Left lobe of liver (tissue), 2 donors: ENCODE data around the gene LAPTM5. TPM values are rescaled to one million over a fixed set of nuclear protein-coding genes. Genes with fewer than 3 reads are reported as not detected.

Source experiments
- ATAC-seq: fragments of 200-7000 bp; cut with Tn5 transposase; one replicate; pipeline ENCODE4 v1.9.1; 2020; ENCODE audit warnings: mild to moderate bottlenecking, moderate library complexity
- DNase-seq: peaks from one replicate; pipeline ENCODE4 v3.0.0-alpha.2; 2020; ENCODE audit warnings: low spot score
- total RNA-seq: library from RNA; stranded (reverse); gene quantifications from one replicate; pipeline ENCODE4 v1.2.1, GENCODE V29; 2021
- donor health status: DM: no; HTN: no; CAD: no; lungs with moderate emphysema.
- donor health status: DM: no; HTN: yes; CAD: no.

LAPTM5 gene
- total RNA-seq, 1 donor from 2014 or later, result 22.3 TPM

DNA sequence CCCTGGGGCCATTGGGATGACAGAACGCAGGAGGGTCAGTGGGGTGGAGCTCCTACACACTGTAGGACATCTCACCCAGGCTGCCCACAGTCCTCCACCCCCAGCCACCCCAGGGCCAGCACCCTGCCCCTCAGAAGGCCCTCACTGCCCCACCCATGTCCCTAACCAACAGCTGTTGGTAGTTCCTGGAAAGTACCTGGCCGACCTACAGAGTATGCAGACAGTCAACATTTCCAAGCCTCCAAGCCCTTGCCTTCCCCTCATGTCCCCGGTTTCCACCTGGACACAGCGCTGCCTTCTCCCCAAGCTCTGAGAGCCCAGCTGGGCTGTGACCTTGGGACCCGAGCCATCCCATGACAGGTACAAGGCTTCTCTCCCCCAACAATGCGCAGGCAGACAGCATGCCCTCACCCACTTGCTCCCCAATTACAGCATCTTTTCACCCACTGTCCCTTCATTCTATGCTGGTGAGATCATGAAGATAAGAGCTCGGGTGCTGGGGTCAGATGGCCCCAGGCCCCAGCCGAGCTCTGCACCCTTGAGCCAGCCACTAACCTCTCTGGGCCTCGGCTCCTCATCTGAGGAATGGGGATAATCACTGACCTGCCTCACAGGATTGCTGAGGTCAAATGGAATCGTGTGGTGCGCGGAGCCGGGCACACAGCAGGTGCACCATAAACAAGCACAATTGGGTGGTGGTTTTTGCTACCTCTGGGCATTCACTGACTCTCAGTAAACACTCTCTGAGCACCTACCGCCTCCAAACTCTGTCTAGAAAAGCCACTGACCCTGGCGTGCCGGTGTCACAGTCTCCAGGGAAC, 11.2 kb downstream of the LAPTM5 start:
- peak; percentile 9 for ATAC-seq
- no peak for DNase-seq

DNA sequence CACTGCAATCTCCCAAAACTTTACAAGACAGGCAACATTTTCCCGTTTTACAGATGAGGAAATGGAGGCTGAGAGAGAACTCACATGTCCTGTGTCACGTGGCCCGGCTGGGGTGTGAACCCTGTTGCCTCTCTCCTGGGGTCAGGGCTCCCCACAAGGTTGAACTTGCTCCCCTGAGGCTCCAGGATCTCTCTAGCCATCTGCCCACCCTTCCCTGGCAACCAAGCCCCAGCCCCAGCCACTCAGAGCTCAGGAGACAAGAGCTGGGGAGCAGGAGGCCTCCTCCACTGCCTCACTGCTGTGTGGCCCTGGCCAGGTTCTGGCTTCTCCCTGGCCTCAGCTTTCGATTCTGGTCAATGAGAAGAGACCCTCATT, 11.8 kb downstream of the LAPTM5 start:
- no peak for DNase-seq
- ATAC-seq, result no peak

- no peak for DNase-seq
Measured at GRCh38 chr1:30745156-30745833, 12.3 kb downstream of the LAPTM5 start.

GRCh38 chr1:30744060-30744756, 13.4 kb downstream of the LAPTM5 start:
- DNase-seq, result no peak
- ATAC-seq, result no peak

More at GRCh38 chr1:30745156-30745833, 12.3 kb downstream of the LAPTM5 start:
- ATAC-seq, result peak; percentile 25

GRCh38 chr1:30743584-30744059, 14.0 kb downstream of the LAPTM5 start:
- no peak for ATAC-seq
- DNase-seq, result no peak

GRCh38 chr1:30742963-30743559, 14.5 kb downstream of the LAPTM5 start:
- no peak for DNase-seq
- no peak for ATAC-seq

DNA sequence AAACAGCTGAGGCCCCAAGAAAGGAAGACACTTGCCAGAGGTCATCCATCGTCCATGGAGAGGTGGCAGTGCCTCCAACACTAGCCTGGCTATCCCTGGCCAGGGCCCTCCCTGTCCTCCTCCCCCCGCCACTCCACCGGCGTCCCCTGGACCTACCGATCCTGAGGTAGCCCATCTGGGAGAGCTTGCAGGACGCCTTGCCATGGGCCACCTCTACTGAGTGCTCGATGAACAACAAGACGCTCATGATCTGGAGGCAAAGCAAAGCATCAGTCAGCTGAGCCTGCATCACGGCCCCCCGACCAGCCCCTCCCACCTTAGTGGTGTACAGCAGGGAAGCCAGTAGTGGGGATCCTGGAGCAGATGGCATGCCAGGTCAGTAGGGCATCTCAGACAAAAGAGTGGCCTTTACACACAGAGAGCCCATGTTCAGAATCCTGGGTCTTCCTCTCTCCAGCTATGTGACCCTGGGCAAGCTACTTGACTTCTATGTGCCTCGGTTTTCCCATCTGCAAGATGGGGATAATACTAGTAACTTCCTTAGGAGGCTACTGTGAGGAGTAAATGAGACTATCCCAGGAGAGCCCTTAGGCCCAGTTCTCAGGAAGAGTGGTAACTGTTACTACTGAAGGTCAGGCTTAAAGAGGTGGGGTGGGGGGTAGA, 15.1 kb downstream of the LAPTM5 start:
- ATAC-seq, result no peak
- no peak for DNase-seq

DNA sequence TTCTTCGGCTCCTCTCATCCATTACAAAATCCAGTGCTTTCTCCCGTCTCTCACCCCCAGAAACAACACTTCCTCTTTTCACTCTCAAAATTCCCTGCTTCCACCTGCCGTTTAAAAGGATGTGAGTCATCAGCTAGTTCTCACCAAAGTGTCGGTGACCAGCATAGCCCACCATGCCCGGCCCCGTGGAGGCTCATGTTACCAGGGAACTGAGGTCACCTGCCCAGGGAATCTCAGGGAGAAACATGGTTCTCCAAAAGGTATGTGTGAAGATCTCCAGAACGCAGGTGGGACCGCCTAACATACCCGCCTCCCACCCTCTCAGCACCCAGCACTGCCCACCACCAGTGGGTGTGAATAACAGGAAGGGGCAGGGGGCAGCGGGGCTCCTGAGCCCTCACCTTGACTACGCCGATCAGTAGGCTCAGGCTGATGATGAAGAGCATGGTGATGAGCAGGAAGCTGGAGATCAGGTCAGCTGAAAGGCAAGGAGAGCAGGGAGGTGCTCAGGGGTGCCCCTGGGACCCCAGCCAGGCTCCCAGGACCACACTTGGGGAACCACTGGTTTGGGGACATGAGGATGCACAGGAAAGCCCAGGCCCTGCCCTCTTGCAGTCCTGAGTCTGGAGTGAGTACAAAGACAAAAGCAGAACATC, 16.2 kb downstream of the LAPTM5 start:
- no peak for DNase-seq
- no peak for ATAC-seq

- DNase-seq, result no peak
- ATAC-seq, result no peak
Measured at GRCh38 chr1:30740251-30741238, 17.0 kb downstream of the LAPTM5 start.

DNA sequence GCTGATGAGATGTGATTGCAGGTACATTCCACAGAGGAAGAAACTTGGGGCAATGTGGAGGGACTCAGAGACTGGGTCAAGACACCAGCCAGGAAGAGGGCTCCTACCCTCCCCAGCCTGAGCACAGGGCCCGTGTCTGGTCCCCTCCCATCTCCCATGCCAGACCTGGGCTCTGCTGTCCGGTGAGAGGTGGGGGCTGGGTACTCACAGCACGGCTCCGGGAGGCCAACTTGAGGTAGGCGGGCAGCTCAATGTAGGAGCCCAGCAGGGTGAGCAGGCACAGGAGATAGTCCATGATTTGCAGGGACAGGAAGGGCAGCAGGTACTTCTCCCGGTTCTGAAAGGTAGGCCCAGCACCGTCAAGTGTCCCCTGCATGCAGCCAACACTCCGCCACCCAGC, 18.0 kb downstream of the LAPTM5 start:
- ATAC-seq, result no peak
- no peak for DNase-seq

DNA sequence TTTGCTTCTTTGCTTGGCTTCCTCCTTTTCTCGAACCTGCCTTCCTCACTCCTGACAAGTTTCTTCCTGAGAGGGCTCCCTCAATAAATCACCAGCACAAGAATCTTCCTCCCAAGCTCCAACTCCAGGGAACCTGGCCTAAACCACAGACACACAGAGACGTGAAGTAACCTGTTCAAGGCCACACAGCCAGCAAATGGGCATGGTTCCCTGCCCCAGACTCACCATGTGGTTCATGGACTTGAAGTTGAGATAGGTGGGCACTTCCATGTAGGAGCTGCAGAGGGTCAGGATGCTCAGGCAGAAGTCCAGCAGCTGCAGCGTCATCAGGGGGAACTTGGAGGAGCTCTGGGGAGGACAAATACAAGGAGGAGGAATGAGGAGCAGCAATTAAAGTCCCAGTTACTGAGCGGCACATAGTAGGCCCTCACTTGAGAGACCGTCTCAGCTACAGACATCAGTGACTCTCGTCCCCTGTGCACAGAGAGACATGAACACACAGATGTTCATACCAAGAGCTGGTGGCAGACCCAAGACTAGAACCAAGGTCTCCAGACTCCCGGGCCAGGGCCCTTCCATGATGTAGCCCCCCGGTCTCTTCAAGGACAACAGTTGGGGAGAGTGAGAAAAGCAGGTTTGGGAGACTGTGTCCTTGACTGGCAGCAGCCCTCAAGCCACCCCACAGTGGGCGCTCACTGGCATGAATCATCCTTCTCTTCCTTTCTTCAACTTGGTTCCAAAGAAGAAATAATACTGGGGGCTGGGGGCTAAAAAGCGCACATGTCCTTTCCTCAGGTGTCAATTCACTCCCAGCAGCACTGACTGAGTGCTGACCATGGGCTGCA, 18.6 kb downstream of the LAPTM5 start:
- DNase-seq (no peak), ATAC-seq (no peak)

GRCh38 chr1:30738040-30738714, 19.4 kb downstream of the LAPTM5 start:
- DNase-seq (no peak), ATAC-seq (no peak)

GRCh38 chr1:30737357-30738039, 20.1 kb downstream of the LAPTM5 start:
- no peak for DNase-seq
- ATAC-seq, result no peak

DNA sequence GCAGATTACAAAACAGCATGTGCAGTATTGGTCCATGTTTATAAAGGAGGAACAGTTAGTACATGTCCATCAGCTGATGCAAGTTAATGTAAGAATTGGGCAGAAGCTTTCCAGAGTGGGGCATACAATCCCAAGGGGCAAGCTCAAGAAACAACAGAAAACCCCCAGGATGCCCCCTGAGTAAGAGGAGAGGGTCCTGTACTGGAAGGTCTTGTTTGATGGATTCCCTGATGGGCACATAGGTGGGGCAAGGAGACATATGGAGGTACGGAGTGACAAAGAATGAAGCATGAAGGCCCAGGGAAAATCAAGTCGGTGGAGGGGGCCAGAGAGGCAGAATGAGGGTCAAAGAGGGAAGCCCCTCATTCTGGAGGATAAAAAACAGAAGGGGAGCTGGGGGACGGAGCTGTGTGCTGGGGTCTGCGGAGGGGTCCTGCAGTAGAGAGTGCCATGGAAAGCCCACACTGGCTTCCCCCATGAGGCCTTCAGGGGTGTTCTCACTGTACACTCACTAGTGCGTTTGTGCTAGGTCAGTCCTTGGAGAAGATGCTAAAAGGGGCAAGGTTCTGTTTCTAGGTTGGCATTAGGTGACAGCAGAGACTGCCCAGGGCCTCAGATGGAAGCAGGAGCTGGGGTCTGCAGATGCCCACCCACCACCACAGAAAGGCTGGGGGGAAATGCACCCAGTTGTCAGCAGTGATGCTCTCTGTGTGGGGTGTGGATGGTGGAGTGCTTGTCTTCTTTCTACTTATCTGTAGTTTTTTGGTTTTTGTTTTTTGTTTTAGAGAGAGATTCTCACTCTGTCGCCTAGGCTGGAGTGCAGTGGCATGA, 21.7 kb downstream of the LAPTM5 start:
- no peak for ATAC-seq
- no peak for DNase-seq

- no peak for DNase-seq
- ATAC-seq, result no peak
Measured at GRCh38 chr1:30735124-30735523, 22.4 kb downstream of the LAPTM5 start.

DNA sequence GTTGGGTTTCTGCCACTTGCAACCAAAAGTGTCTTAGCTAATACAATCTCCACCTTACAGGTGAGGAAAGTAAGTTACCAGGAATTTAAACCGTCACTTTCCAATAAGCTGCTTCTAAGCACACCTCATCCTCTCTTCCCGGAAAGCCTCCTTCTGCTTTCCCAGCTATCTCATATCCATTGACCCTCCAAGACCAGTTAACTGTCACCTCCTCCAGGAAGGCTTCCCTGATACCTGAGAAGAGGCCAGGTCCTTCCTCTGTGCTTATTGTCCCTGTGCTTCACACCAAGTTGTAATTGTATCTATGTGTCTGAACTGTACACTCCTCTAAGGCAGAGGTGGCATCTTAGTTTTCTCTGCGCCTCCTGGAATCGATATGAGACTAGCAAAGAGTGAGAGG, 23.0 kb downstream of the LAPTM5 start:
- ATAC-seq (no peak), DNase-seq (no peak)
